Skeletal muscle satellite cell (primary cell): Measurements from ENCODE around the gene IGFBP7. TPM values are rescaled to one million over a fixed set of nuclear protein-coding genes. Genes with fewer than 3 reads are reported as not detected.

Experiments used
- H3K27me3 ChIP-seq: 2 replicates; pipeline ENCODE4 v1.7.0; 2013; ENCODE audit warnings: low read length; ENCODE audit not compliant: control insufficient read depth, insufficient read depth
- H3K36me3 ChIP-seq: 2 replicates; pipeline ENCODE4 v1.7.0; 2013; ENCODE audit warnings: mild to moderate bottlenecking, control low read depth, low read length; ENCODE audit not compliant: insufficient read depth
- H3K4me1 ChIP-seq: 2 replicates; pipeline ENCODE4 v1.7.0; 2013; ENCODE audit warnings: low read length; ENCODE audit not compliant: control insufficient read depth, insufficient read depth
- H3K4me2 ChIP-seq: 2 replicates; pipeline ENCODE4 v1.7.0; 2013; ENCODE audit warnings: mild to moderate bottlenecking, low read length
- H3K4me3 ChIP-seq: 2 replicates; pipeline ENCODE4 v1.7.0; 2013; ENCODE audit warnings: low read length
- H3K9ac ChIP-seq: 2 replicates; pipeline ENCODE4 v1.7.0; 2013; ENCODE audit warnings: mild to moderate bottlenecking, low read depth, low read length, moderate library complexity
- H3K9me3 ChIP-seq: replicated peaks from 2 replicates; pipeline ENCODE4 v1.7.0; 2013; ENCODE audit warnings: mild to moderate bottlenecking, control low read depth, low read length
- total RNA-seq: library from RNA; depleted of rRNA; stranded (reverse); fragments of >200 nt; gene quantifications from 2 replicates; pipeline ENCODE4 v1.2.3, GENCODE V29; 2012; rRNA removed

The IGFBP7 gene, protein sequence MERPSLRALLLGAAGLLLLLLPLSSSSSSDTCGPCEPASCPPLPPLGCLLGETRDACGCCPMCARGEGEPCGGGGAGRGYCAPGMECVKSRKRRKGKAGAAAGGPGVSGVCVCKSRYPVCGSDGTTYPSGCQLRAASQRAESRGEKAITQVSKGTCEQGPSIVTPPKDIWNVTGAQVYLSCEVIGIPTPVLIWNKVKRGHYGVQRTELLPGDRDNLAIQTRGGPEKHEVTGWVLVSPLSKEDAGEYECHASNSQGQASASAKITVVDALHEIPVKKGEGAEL
- 29.9 and 36.7 TPM in 2 replicates for total RNA-seq

DNA sequence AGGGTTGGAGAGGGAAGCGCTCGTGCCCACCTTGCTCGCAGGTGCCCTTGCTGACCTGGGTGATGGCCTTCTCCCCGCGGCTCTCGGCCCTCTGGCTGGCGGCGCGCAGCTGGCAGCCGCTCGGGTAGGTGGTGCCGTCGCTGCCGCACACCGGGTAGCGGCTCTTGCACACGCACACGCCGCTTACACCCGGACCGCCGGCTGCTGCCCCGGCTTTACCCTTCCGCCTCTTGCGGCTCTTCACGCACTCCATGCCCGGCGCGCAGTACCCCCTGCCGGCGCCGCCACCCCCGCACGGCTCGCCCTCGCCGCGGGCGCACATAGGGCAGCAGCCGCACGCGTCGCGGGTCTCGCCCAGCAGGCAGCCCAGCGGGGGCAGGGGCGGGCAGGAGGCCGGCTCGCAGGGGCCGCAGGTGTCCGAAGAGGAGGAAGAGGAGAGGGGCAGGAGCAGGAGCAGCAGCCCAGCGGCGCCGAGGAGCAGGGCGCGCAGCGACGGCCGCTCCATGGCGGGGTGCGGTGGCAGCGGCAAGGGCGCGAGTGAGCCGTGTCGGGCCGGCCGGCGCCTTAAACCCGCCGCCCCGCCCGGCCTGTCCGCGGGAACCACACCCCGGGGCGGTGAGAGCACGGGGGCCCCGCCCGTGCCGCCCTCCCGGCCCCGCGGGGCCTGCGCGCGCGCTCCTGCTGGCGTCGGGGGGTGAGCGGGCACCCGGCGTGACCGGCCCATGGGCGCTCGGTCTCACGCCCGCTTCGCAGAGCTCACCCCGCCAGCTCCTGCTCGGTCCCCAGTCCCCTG is at the start of gene IGFBP7:
Gene IGFBP7 (minus strand): TSS at position 539 of the 793 bp plus-strand sequence. CDS start 34 bp downstream, at position 505.
- H3K27me3 ChIP-seq = no peaks in the 10 kb centered on the region

DNA sequence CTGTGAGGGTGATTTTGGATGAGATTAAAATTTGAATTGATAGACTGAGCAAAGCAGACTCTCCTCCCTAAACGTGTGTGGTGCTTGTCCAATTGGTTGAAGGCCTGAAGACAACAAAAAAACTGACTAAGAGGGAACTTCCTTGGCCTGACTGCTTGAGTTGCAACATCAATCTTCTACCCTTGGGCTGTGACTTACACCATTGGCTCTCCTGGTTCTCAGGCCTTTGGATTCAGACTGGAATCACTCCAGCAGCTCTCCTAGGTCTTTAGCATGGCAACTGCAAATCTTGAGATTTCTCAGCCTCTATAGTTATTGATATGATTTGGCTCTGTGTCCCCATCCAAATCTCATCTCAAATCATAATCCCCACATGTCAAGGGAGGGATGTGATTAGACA is 49.7 kb upstream of the IGFBP7 start:
- Histone ChIP-seq H3K9me3 (no peaks in the 10 kb centered on the region), H3K4me2 (no peak overlapping the region), H3K4me3 (no peak overlapping the region), H3K4me1 (peaks cover 10% of the 10 kb centered on the region), H3K9ac (no peak overlapping the region), H3K27me3 (no peaks in the 10 kb centered on the region), H3K36me3 (no peaks in the 10 kb centered on the region)

More for the DNA sequence above, at the start of gene IGFBP7:
- peak within 1 kb of the TSS; percentile 98 for H3K4me3 ChIP-seq
- peaks cover 15% of the 10 kb centered on the region for H3K36me3 ChIP-seq
- H3K9me3 ChIP-seq = no peaks in the 10 kb centered on the region
- H3K4me1 ChIP-seq = peaks cover 47% of the 10 kb centered on the region
- peak within 1 kb of the TSS; percentile 86 for H3K4me2 ChIP-seq
- H3K9ac ChIP-seq = peak within 1 kb of the TSS; percentile 94

DNA sequence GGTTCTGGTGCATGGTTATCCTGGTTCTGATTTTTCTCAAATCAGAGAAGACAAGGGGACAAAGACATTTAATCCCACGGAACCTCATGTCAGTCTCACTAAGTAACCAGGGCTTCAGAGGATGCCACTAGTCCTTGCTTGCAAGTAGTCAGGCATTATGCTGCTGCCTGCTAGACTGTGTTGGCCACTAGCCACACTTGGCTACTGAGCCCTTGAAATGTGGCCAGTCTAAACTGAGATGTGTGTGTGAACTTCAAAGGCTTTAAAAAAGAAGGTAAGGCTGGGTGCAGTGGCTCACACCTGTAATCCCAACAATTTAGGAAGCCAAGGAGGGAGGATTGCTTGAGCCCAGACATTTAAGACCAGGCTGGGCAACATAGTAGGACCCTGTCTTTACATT is 48.6 kb upstream of the IGFBP7 start:
- H3K4me2 ChIP-seq = no peak overlapping the region
- no peak overlapping the region for H3K9ac ChIP-seq
- H3K4me1 ChIP-seq = peaks cover 12% of the 10 kb centered on the region
- no peaks in the 10 kb centered on the region for H3K36me3 ChIP-seq
- H3K9me3 ChIP-seq = no peaks in the 10 kb centered on the region
- H3K4me3 ChIP-seq = no peak overlapping the region
- no peaks in the 10 kb centered on the region for H3K27me3 ChIP-seq

DNA sequence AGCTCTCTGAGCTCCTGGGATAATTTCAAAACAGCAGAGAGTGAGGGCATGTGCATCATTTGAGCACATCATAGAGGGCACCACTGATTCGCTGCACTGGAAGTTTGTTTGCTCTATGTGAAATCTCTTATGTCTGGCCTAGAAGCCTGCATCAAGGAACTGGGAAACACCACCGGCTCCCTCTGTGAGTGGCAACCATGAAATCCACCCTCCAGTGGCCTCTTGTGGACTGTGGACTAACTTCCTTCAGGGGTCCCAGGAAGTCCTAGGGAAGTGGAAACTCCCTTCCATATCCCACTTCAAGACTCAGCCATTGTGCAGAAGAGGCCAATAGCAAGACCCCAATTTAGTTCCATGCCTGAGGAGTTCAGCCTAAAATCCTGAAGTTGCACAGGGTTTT is 48.0 kb upstream of the IGFBP7 start:
- H3K27me3 ChIP-seq = no peaks in the 10 kb centered on the region
- H3K4me2 ChIP-seq = no peak overlapping the region
- no peaks in the 10 kb centered on the region for H3K9me3 ChIP-seq
- H3K4me1 ChIP-seq = peaks cover 10% of the 10 kb centered on the region
- H3K36me3 ChIP-seq = no peaks in the 10 kb centered on the region
- H3K9ac ChIP-seq = no peak overlapping the region
- no peak overlapping the region for H3K4me3 ChIP-seq

DNA sequence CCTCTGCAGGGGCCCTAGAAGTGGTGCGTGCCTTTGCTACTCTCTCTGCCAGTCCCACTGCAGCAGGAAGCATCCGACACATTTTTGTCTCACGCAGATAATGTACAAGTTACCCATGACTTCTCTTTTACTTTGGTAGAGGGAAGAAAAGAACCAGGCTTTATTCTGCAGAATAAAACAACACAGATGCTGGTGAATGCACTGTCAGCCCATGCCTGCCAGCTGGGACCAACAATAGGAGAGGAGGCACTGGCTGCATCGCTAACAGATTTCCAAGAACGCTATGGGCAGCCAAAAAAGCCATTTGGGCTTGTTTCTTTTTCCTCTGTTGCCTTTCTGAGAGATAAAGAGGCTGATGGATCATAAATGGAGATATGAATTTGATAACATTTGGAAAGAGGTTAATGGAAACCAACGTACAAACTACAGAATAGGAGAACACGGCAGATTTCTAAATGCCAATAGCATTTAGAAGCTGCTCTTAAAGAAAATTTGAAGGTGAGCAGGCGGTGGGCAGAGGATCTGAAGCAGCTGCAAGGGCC is 47.5 kb upstream of the IGFBP7 start:
- H3K36me3 ChIP-seq = no peaks in the 10 kb centered on the region
- no peaks in the 10 kb centered on the region for H3K27me3 ChIP-seq
- no peaks in the 10 kb centered on the region for H3K9me3 ChIP-seq
- no peak overlapping the region for H3K9ac ChIP-seq
- H3K4me3 ChIP-seq = no peak overlapping the region
- H3K4me2 ChIP-seq = no peak overlapping the region
- H3K4me1 ChIP-seq = peaks cover 6% of the 10 kb centered on the region

DNA sequence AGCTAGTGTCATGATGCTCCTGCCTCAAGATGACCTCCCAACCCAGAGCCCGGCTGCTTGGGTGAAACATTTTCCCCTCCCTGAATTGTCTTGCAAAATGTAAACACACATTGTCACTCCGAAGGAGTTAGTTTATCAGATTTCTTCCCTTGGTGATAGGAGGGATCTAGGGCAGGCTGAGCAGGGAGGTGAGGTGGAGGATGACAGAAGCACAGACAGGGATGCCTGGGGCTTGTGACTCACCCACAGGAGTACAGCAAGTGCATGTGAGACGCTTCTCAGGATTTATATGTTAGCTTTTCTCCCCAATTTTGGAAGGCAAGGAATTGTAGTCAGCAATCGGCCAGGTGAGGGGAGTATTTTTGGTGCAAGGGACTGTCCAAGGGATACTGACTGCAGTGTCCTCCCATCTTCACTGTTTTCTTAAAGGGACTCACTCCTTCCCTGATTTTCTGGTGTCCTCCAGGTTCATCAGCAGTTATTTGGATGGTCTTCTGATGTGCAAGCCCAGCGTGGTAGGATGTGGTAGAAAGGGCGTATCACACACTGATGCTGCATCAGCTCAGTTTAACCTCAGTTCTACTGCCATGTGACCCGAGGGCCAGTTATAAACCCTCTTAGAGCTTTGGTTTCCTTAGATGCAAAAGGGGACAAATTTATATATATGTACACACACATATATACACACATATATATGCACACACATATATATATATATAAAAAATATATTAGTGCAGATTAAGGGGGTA is 46.2 kb upstream of the IGFBP7 start:
- Histone ChIP-seq H3K36me3 (no peaks in the 10 kb centered on the region), H3K4me1 (peaks cover 6% of the 10 kb centered on the region), H3K4me3 (no peak overlapping the region), H3K27me3 (no peaks in the 10 kb centered on the region), H3K9me3 (no peaks in the 10 kb centered on the region), H3K4me2 (no peak overlapping the region), H3K9ac (no peak overlapping the region)

DNA sequence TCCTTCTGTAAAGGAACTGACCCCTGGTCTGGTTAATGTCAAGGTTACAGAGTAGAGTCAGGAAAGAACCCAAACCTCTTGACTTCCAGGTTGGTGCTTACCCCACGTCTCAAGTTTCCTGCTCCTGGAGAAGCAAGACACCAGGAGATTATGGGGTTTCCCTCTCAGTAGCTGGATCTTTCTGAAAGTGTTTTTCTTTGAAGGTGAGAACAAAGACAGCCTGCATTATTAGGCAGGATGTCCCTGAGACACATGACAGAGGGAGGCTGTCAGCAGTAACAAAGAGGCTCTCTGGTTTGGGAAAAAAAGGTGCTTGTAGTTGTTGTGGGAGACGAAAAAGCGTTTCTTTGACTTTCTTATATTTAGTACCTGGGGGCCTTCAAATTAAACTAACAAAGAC is 44.7 kb upstream of the IGFBP7 start:
- no peaks in the 10 kb centered on the region for H3K27me3 ChIP-seq
- no peak overlapping the region for H3K4me2 ChIP-seq
- H3K9ac ChIP-seq = no peak overlapping the region
- H3K4me3 ChIP-seq = no peak overlapping the region
- peaks cover 6% of the 10 kb centered on the region for H3K4me1 ChIP-seq
- no peaks in the 10 kb centered on the region for H3K36me3 ChIP-seq
- no peaks in the 10 kb centered on the region for H3K9me3 ChIP-seq

DNA sequence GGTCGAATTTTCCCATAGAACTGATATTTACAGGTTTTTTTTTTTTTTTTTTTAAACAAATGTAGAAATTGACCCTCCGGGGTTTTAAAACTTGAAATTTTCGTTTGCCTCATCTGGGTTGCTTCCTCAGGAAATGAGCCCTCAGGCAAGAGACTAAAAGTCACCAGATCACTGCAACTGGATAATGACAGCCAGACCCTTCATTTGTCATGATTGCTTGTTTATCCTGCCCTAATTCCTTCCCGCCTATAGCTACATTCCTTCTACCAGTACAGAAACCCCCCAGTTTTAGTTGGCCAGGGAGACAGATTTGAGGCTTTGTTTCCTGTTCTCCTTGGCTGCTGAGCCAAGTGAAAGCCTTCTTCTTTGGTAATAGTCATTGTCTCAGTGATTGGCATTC is 44.0 kb upstream of the IGFBP7 start:
- Histone ChIP-seq H3K4me1 (peaks cover 12% of the 10 kb centered on the region), H3K4me2 (no peak overlapping the region), H3K4me3 (no peak overlapping the region), H3K36me3 (no peaks in the 10 kb centered on the region), H3K27me3 (no peaks in the 10 kb centered on the region), H3K9ac (no peak overlapping the region), H3K9me3 (no peaks in the 10 kb centered on the region)

DNA sequence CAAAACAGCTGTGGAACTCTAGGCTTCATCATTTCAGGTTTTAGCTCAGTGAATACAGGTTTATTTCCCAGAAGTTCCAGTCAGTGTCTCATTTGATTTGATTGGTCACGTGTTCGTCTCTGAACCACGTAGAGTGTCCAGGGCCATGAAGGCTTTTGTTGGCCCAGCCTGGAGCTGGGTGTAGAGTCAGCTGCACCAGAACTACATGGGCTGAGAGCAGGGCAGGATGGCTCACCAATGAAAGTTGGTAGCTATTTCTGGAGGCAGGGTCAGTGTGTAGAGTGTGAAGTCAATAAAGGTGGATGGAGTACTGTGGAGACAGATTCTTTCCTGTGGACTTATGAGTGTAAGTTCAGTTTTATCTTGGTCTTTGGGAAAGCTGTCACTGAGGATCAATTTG is 43.0 kb upstream of the IGFBP7 start:
- Histone ChIP-seq H3K9ac (no peak overlapping the region), H3K4me1 (peaks cover 21% of the 10 kb centered on the region)

DNA sequence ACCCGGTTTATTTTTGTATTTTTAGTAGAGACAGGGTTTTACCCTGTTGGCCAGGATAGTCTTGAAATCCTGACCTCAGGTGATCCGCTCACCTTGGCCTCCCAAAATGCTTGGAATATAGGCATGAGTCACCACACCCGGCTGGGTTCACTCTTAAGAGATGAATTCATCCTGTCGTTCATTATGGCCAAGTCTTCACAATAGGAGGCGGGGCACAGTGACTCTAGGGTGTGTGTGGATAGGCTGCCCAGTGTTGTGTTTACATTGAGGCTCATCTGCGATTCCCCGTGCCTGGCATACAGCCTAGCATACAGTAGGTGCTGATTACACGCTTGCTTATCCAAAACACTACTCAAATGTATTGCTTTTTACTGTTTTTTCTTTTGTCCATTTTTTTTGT is 41.3 kb upstream of the IGFBP7 start:
- Histone ChIP-seq H3K9ac (no peak overlapping the region), H3K27me3 (no peaks in the 10 kb centered on the region), H3K4me3 (no peak overlapping the region), H3K4me2 (no peak overlapping the region), H3K4me1 (peaks cover 37% of the 10 kb centered on the region), H3K36me3 (no peaks in the 10 kb centered on the region), H3K9me3 (no peaks in the 10 kb centered on the region)

More for the DNA sequence above, 43.0 kb upstream of the IGFBP7 start:
- Histone ChIP-seq H3K9me3 (no peaks in the 10 kb centered on the region), H3K4me2 (no peak overlapping the region), H3K27me3 (no peaks in the 10 kb centered on the region), H3K36me3 (no peaks in the 10 kb centered on the region), H3K4me3 (no peak overlapping the region)

DNA sequence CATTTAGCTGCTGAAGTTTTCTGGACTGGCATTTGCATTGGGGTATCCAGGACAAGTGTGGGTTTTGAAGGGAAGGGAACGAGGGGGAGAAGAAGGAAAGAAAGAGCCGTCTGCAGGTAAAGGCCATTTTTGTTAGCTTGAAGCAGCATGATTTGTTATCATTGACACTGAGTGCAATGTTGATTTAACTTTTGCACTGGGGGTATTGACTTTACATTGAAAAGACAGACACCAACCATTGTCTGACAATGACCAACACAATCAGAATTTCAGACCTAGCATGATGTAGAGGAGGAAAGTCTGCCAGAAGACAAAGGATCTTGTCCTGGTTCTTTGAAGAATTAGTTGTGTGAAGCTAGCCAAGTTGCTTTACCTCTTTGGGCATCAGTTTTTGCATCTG is 39.6 kb upstream of the IGFBP7 start:
- H3K9me3 ChIP-seq = no peaks in the 10 kb centered on the region
- peaks cover 38% of the 10 kb centered on the region for H3K4me1 ChIP-seq
- no peak overlapping the region for H3K4me2 ChIP-seq
- no peaks in the 10 kb centered on the region for H3K27me3 ChIP-seq
- no peak overlapping the region for H3K9ac ChIP-seq
- no peak overlapping the region for H3K4me3 ChIP-seq
- H3K36me3 ChIP-seq = no peaks in the 10 kb centered on the region
